Measurements from ENCODE around the gene FAM209B. TPM values are rescaled to one million over a fixed set of nuclear protein-coding genes. Genes with fewer than 3 reads are reported as not detected.
A peak's percentile ranks its signal among the peaks of the same experiment; 100 is the strongest.

Gene FAM209B
- total and polyA plus RNA-seq, 11 donors: 0.42 to 0.76 (median 0.52) TPM; not detected in 7

GRCh38 chr20:56565511-56565910 is 32.5 kb downstream of the FAM209B start:
- intact Hi-C loops (cut with DNase I): no loop called here
- no peak overlapping the region for H3K27ac ChIP-seq

GRCh38 chr20:56566621-56567020 is 33.6 kb downstream of the FAM209B start:
- no peaks in the 10 kb centered on the region for H3K9me3 ChIP-seq
- DNase-seq (peak in 1 of 5 donors; percentile 8), ATAC-seq (peak in 2 of 4 donors; percentile 22 to 33)
- H3K27ac ChIP-seq: peak overlapping the region in 1 of 12 donors; percentile 24
- intact Hi-C loops (cut with DNase I): no loop called here
- TF ChIP-seq CTCF (IDR thresholded peaks at IDR 0.05) (no peak), POLR2A (IDR thresholded peaks at IDR 0.05) (no peak)
- 41 to 57% (median 54%) methylated on average over 3 of the region's 3 CpGs for WGBS, 4 donors
- H3K4me1 ChIP-seq: peaks cover 0 to 13% (median 3%) of the 10 kb centered on the region in 12 donors
- H3K36me3 ChIP-seq: no peaks in the 10 kb centered on the region
- H3K27me3 ChIP-seq: no peaks in the 10 kb centered on the region
- no peak overlapping the region for H3K4me3 ChIP-seq

More at GRCh38 chr20:56565511-56565910, 32.5 kb downstream of the FAM209B start:
- Histone ChIP-seq H3K36me3 (no peaks in the 10 kb centered on the region), H3K27me3 (no peaks in the 10 kb centered on the region), H3K4me1 (peaks cover 0 to 13% (median 3%) of the 10 kb centered on the region in 12 donors), H3K9me3 (no peaks in the 10 kb centered on the region), H3K4me3 (no peak overlapping the region)
- TF ChIP-seq POLR2A (IDR thresholded peaks at IDR 0.05) (no peak), CTCF (IDR thresholded peaks at IDR 0.05) (no peak)
- no peak for DNase-seq
- no peak for ATAC-seq
- 79 to 88% (median 86%) methylated on average over 4 of the region's 4 CpGs for WGBS, 4 donors

- ATAC-seq: no peak
- no peak overlapping the region for H3K4me3 ChIP-seq
- no peak for TF ChIP-seq CTCF (IDR thresholded peaks at IDR 0.05)
- TF ChIP-seq POLR2A (IDR thresholded peaks at IDR 0.05): no peak
- no peaks in the 10 kb centered on the region for H3K9me3 ChIP-seq
- peaks cover 0 to 13% (median 3%) of the 10 kb centered on the region in 12 donors for H3K4me1 ChIP-seq
- H3K27ac ChIP-seq: no peak overlapping the region
- DNase-seq: no peak
- intact Hi-C loops (cut with DNase I): loop anchor here in 1 of 10 donors (10.0 kb wide), 1 partner anchor 176 kb away; the partner anchor contains the start of genes AURKA and CSTF1
- H3K27me3 ChIP-seq: no peaks in the 10 kb centered on the region
- WGBS, 4 donors: 0 to 60% (median 28%) methylated on average over 2 of the region's 2 CpGs
- no peaks in the 10 kb centered on the region for H3K36me3 ChIP-seq
Observed at GRCh38 chr20:56570832-56571231, 37.8 kb downstream of the FAM209B start.

GRCh38 chr20:56572172-56572571 is 39.1 kb downstream of the FAM209B start:
- Histone ChIP-seq H3K4me3 (no peak overlapping the region), H3K27me3 (no peaks in the 10 kb centered on the region), H3K27ac (no peak overlapping the region), H3K9me3 (no peaks in the 10 kb centered on the region), H3K36me3 (no peaks in the 10 kb centered on the region), H3K4me1 (peaks cover 0 to 2% (median 0%) of the 10 kb centered on the region in 12 donors)
- intact Hi-C loops (cut with DNase I): loop anchor here in 1 of 10 donors (10.0 kb wide), 1 partner anchor 177 kb away; the partner anchor contains the start of genes AURKA and CSTF1
- TF ChIP-seq POLR2A (IDR thresholded peaks at IDR 0.05): no peak
- no peak for TF ChIP-seq CTCF (IDR thresholded peaks at IDR 0.05)
- WGBS, 4 donors: 90 to 99% (median 93%) methylated on average over 4 of the region's 4 CpGs
- DNase-seq (no peak), ATAC-seq (no peak)
